Adrenal gland (tissue), 12 donors: Measurements from ENCODE around the gene OR2S2. TPM values are rescaled to one million over a fixed set of nuclear protein-coding genes. Genes with fewer than 3 reads are reported as not detected.
A peak's percentile ranks its signal among the peaks of the same experiment; 100 is the strongest.

Experiments used
- DNase-seq, 7 donors: peaks; one replicate each; pipeline ENCODE4 v3.0.0-alpha.2; 2019 to 2020
- H3K27ac ChIP-seq, 5 donors: fragments of 200-600 bp; sonication (generic) in 4 of 5; 1 replicate in 3 of 5; 2 replicates in 2 of 5; pipeline versions ENCODE4 v1.5.1 to v1.8.0; 2016 to 2020; ENCODE audit warnings: mild to moderate bottlenecking in 1 of 5
- H3K27me3 ChIP-seq: fragments of 200-600 bp; 2 replicates; pipeline ENCODE4 v1.8.0; 2021
- H3K36me3 ChIP-seq, 2 donors: fragments of 200-600 bp; replicated peaks in 1 of 2; 1 replicate in 1 of 2; 2 replicates in 1 of 2; pipeline versions ENCODE4 v1.5.1 to v1.8.0; 2018 to 2022
- H3K4me1 ChIP-seq, 2 donors: fragments of 200-600 bp; replicated peaks in 1 of 2; 1 replicate in 1 of 2; 2 replicates in 1 of 2; pipeline versions ENCODE4 v1.5.1 to v1.8.0; 2018 to 2021
- H3K4me3 ChIP-seq, 4 donors: fragments of 200-600 bp; sonication (generic) in 3 of 4; one replicate each; pipeline ENCODE4 v1.5.1; 2016 to 2018
- H3K9me3 ChIP-seq, 3 donors: fragments of 200-600 bp; sonication (generic) in 1 of 3; replicated peaks in 1 of 3; 1 replicate in 2 of 3; 2 replicates in 1 of 3; pipeline versions ENCODE4 v1.5.1 to v1.8.0; 2016 to 2021
- CTCF ChIP-seq, 6 experiments: fragments of 450-650 bp in 4 of 6; fragments of 200-600 bp in 2 of 6; sonication (generic) in 1 of 6; IDR thresholded peaks; 1 replicate in 5 of 6; 2 replicates in 1 of 6; pipeline versions ENCODE4 v1.5.1 to v1.8.0; 2016 to 2021; ENCODE audit warnings: antibody characterized with exemption in 6 of 6, mild to moderate bottlenecking in 2 of 6, moderate library complexity in 1 of 6
- POLR2A ChIP-seq, 2 donors: fragments of 450-650 bp; IDR thresholded peaks; one replicate each; pipeline ENCODE4 v1.6.1; 2017; ENCODE audit warnings: antibody characterized with exemption in 2 of 2, mild to moderate bottlenecking in 2 of 2, moderate library complexity in 1 of 2
- WGBS, 4 donors: extraction: QIAGEN DNeasy Blood & Tissue Kit in 2 of 4; methylation state at CpG; one replicate each; pipeline versions ENCODE4 v1.1.5 to v1.1.7; 2013 to 2017; 5-methylcytosine and 5-hydroxymethylcytosine counted together
- intact Hi-C, 2 donors: fragments of 100-400 bp; cut with DNase I; formaldehyde crosslinking; loops; one replicate each; pipeline versions ENCODE4 v1.14.1 to v1.15.0; 2022 to 2023
- polyA plus RNA-seq, 3 donors: library from polyadenylated mRNA; stranded (reverse); fragments of 200-250 nt in 2 of 3; fragments of 350-450 nt in 1 of 3; fragmentation: Illumina TruSeq in 1 of 3; extraction: RNeasy Lipid Tissue Mini Kit (QIAGEN cat#74804) in 1 of 3; gene quantifications; one replicate each; pipeline ENCODE4 v1.2.3, GENCODE V29; 2013 to 2014
- total RNA-seq, 9 donors: library from RNA; depleted of rRNA in 4 of 9; stranded (reverse); fragments of >200 nt in 4 of 9; fragments of 120-200 nt in 1 of 9; fragmentation: NEBNext Ultra II Directional in 1 of 9; extraction: Animal tissue kit (Norgen Biotek cat#: 25700) in 1 of 9; gene quantifications; one replicate each; pipeline versions ENCODE4 v1.1.0 to v1.2.4, GENCODE V29; 2013 to 2023
- donor health status: healthy with polysubstance abuse.
- donor health status: Bipolar disorder and iron deficiency.
- donor health status: DM: yes; HTN: yes; CAD: no.
- donor health status: DM: no; HTN: no; CAD: no.
- donor health status: DM: no; HTN: no; CAD: no.
- donor health status: DM: yes; HTN: yes; CAD: no.

The OR2S2 gene
- total and polyA plus RNA-seq, 12 donors: not detected

GRCh38 chr9:35909274-35909673 lies 48.7 kb downstream of the OR2S2 start, which contains the start of gene SPAAR:
TSS of gene SPAAR (plus strand) at chr9:35909490. CDS start at chr9:35910464, 974 bp downstream.
- WGBS, 4 donors: 72 to 81% (median 76%) methylated on average over 8 to 11 of the region's 11 CpGs
- TF ChIP-seq POLR2A (IDR thresholded peaks at IDR 0.05): peak in 1 of 2 donors; percentile 12
- no peak for TF ChIP-seq CTCF (IDR thresholded peaks at IDR 0.05)
- Histone ChIP-seq H3K36me3 (no peaks in the 10 kb centered on the region), H3K27me3 (no peaks in the 10 kb centered on the region), H3K9me3 (no peaks in the 10 kb centered on the region), H3K4me1 (peaks cover 32 to 51% of the 10 kb centered on the region in 2 donors), H3K27ac (peak within 1 kb of the TSS in 4 of 5 donors; percentile 74 to 94 (median 82)), H3K4me3 (peak within 1 kb of the TSS in 1 of 4 donors; percentile 7)
- intact Hi-C loops: loop anchor here in 1 of 2 donors (5.0 kb wide), 1 partner anchor 38 kb away; no protein-coding TSS in a partner anchor
- no peak for DNase-seq

- Histone ChIP-seq H3K27me3 (no peaks in the 10 kb centered on the region), H3K4me3 (peak overlapping the region in 1 of 4 donors; percentile 7), H3K27ac (peak overlapping the region in 4 of 5 donors; percentile 74 to 94 (median 82)), H3K36me3 (no peaks in the 10 kb centered on the region), H3K9me3 (no peaks in the 10 kb centered on the region), H3K4me1 (peaks cover 29 to 49% of the 10 kb centered on the region in 2 donors)
- WGBS, 4 donors: 54 to 80% (median 72%) methylated on average over 8 to 9 of the region's 9 CpGs
- intact Hi-C loops: loop anchor here in 1 of 2 donors (5.0 kb wide), 1 partner anchor 39 kb away; no protein-coding TSS in a partner anchor
- TF ChIP-seq POLR2A (IDR thresholded peaks at IDR 0.05) (no peak), CTCF (IDR thresholded peaks at IDR 0.05) (peak in 1 of 6 experiments; percentile 3)
- DNase-seq: peak in 2 of 7 donors; percentile 37 to 40
These were observed 49.3 kb downstream of the OR2S2 start for GRCh38 chr9:35908504-35909125.

GRCh38 chr9:35907711-35908503 lies 50.0 kb downstream of the OR2S2 start:
- Histone ChIP-seq H3K4me3 (peak overlapping the region in 1 of 4 donors; percentile 7), H3K9me3 (no peaks in the 10 kb centered on the region), H3K27ac (peak overlapping the region; percentile 5 to 94 (median 81)), H3K27me3 (no peaks in the 10 kb centered on the region), H3K4me1 (peaks cover 29 to 49% of the 10 kb centered on the region in 2 donors), H3K36me3 (no peaks in the 10 kb centered on the region)
- TF ChIP-seq CTCF (IDR thresholded peaks at IDR 0.05) (no peak), POLR2A (IDR thresholded peaks at IDR 0.05) (no peak)
- intact Hi-C loops: loop anchor here in 1 of 2 donors (5.0 kb wide), 1 partner anchor 39 kb away; no protein-coding TSS in a partner anchor
- 41 to 50% (median 48%) methylated on average over 13 of the region's 13 CpGs for WGBS, 4 donors
- DNase-seq: peak in 6 of 7 donors; percentile 57 to 82 (median 75)

Other genes starting within 250 kb of the OR2S2 start
- gene TLN1, start 226.0 kb downstream of the OR2S2 start, total RNA-seq: 100 to 1,000 TPM; 157 to 565 (median 372) TPM
- 100 to 1,000 TPM; 165 to 232 (median 178) TPM for gene TLN1, start 226.0 kb downstream of the OR2S2 start, polyA plus RNA-seq
- 100 to 1,000 TPM in 1 of 9 donors, 10 to 100 TPM in 8; 47.0 to 142 (median 60.3) TPM for gene CREB3, start 225.5 kb downstream of the OR2S2 start, total RNA-seq
- 100 to 1,000 TPM in 1 of 3 donors, 10 to 100 TPM in 2; 47.6 to 113 (median 52.0) TPM for gene CREB3, start 225.5 kb downstream of the OR2S2 start, polyA plus RNA-seq
- 10 to 100 TPM; 28.5 to 74.5 (median 52.4) TPM for gene GBA2, start 208.9 kb downstream of the OR2S2 start, total RNA-seq
- gene GBA2, start 208.9 kb downstream of the OR2S2 start, polyA plus RNA-seq: 10 to 100 TPM; 42.4 to 84.8 (median 79.0) TPM
- 10 to 100 TPM; 17.1 to 41.2 (median 23.3) TPM for gene RGP1, start 208.9 kb downstream of the OR2S2 start, total RNA-seq
- 10 to 100 TPM in 2 of 3 donors, 1 to 10 TPM in 1; 6.4 to 24.7 (median 13.5) TPM for gene RGP1, start 208.9 kb downstream of the OR2S2 start, polyA plus RNA-seq
- gene MSMP, start 203.9 kb downstream of the OR2S2 start, total RNA-seq: 1 to 10 TPM in 2 of 9 donors, not detected in 7; 1.1 to 2.0 TPM
- 1 to 10 TPM in 1 of 3 donors, under 1 TPM in 1, not detected in 1; 0.56 to 1.3 TPM for gene MSMP, start 203.9 kb downstream of the OR2S2 start, polyA plus RNA-seq
- gene NPR2, start 166.6 kb downstream of the OR2S2 start, total RNA-seq: 10 to 100 TPM in 8 of 9 donors, 1 to 10 TPM in 1; 5.6 to 69.9 (median 21.5) TPM
- gene NPR2, start 166.6 kb downstream of the OR2S2 start, polyA plus RNA-seq: 10 to 100 TPM; 13.5 to 46.4 (median 39.0) TPM
- gene SPAG8, start 145.9 kb downstream of the OR2S2 start, total RNA-seq: 1 to 10 TPM in 8 of 9 donors, under 1 TPM in 1; 0.98 to 3.6 (median 2.3) TPM
- 1 to 10 TPM; 1.2 to 9.2 (median 4.2) TPM for gene SPAG8, start 145.9 kb downstream of the OR2S2 start, polyA plus RNA-seq
- 10 to 100 TPM; 27.6 to 99.6 (median 78.7) TPM for gene HINT2, start 143.1 kb downstream of the OR2S2 start, total RNA-seq
- gene HINT2, start 143.1 kb downstream of the OR2S2 start, polyA plus RNA-seq: 100 to 1,000 TPM in 2 of 3 donors, 10 to 100 TPM in 1; 83.5 to 199 (median 119) TPM
- under 1 TPM in 1 of 9 donors, not detected in 8; 0.22 TPM for gene FAM221B, start 129.4 kb downstream of the OR2S2 start, total RNA-seq
- gene FAM221B, start 129.4 kb downstream of the OR2S2 start, polyA plus RNA-seq: under 1 TPM in 2 of 3 donors, not detected in 1; 0.07 to 0.16 TPM
- 10 to 100 TPM in 7 of 9 donors, 1 to 10 TPM in 2; 5.5 to 43.6 (median 17.5) TPM for gene TMEM8B, start 128.9 kb downstream of the OR2S2 start, total RNA-seq
- gene TMEM8B, start 128.9 kb downstream of the OR2S2 start, polyA plus RNA-seq: 10 to 100 TPM; 13.3 to 33.3 (median 23.2) TPM
- gene OR13J1, start 87.8 kb downstream of the OR2S2 start, total RNA-seq: not detected
- not detected for gene OR13J1, start 87.8 kb downstream of the OR2S2 start, polyA plus RNA-seq
- 1 to 10 TPM in 5 of 9 donors, under 1 TPM in 2, not detected in 2; 0.35 to 5.9 (median 1.9) TPM for gene HRCT1, start 52.0 kb downstream of the OR2S2 start, total RNA-seq
- 1 to 10 TPM in 2 of 3 donors, not detected in 1; 1.1 to 1.5 TPM for gene HRCT1, start 52.0 kb downstream of the OR2S2 start, polyA plus RNA-seq
- 1 to 10 TPM in 7 of 9 donors, under 1 TPM in 2; 0.54 to 3.6 (median 2.0) TPM for gene SPAAR, start 48.7 kb downstream of the OR2S2 start, total RNA-seq
- 1 to 10 TPM; 2.0 to 3.3 (median 2.6) TPM for gene SPAAR, start 48.7 kb downstream of the OR2S2 start, polyA plus RNA-seq
- gene RECK, start 78.8 kb upstream of the OR2S2 start, total RNA-seq: 10 to 100 TPM in 5 of 9 donors, 1 to 10 TPM in 4; 6.7 to 15.8 (median 11.0) TPM
- 1 to 10 TPM; 4.1 to 9.4 (median 5.8) TPM for gene RECK, start 78.8 kb upstream of the OR2S2 start, polyA plus RNA-seq
- gene GLIPR2, start 178.6 kb upstream of the OR2S2 start, total RNA-seq: 10 to 100 TPM; 20.8 to 56.3 (median 33.8) TPM
- gene GLIPR2, start 178.6 kb upstream of the OR2S2 start, polyA plus RNA-seq: 10 to 100 TPM; 16.1 to 35.2 (median 24.3) TPM
- 1 to 10 TPM in 4 of 9 donors, under 1 TPM in 5; 0.22 to 1.9 (median 0.55) TPM for gene CCIN, start 211.2 kb upstream of the OR2S2 start, total RNA-seq
- gene CCIN, start 211.2 kb upstream of the OR2S2 start, polyA plus RNA-seq: 1 to 10 TPM in 1 of 3 donors, under 1 TPM in 2; 0.20 to 1.2 (median 0.32) TPM
- 100 to 1,000 TPM; 167 to 301 (median 226) TPM for gene CLTA, start 232.8 kb upstream of the OR2S2 start, total RNA-seq
- gene CLTA, start 232.8 kb upstream of the OR2S2 start, polyA plus RNA-seq: 100 to 1,000 TPM in 2 of 3 donors, 10 to 100 TPM in 1; 95.6 to 199 (median 126) TPM